Right atrium auricular region (tissue), 2 donors: ENCODE measurements around the gene CLIC5. TPM values are rescaled to one million over a fixed set of nuclear protein-coding genes. Genes with fewer than 3 reads are reported as not detected.

Experiments used
- DNase-seq: peaks from one replicate; pipeline ENCODE4 v3.0.0-alpha.2; 2019; ENCODE audit warnings: low spot score
- H3K27ac ChIP-seq, 2 donors: fragments of 200-600 bp; sonication (generic); 1 replicate in 1 of 2; 2 replicates in 1 of 2; pipeline ENCODE4 v1.5.1; 2016 to 2019
- H3K27me3 ChIP-seq, 2 donors: fragments of 200-600 bp; sonication (generic); one replicate each; pipeline versions ENCODE4 v1.5.1 to v1.6.0; 2017 to 2019
- H3K36me3 ChIP-seq: fragments of 200-600 bp; sonication (generic); one replicate; pipeline ENCODE4 v1.5.1; 2016
- H3K4me1 ChIP-seq, 2 donors: fragments of 200-600 bp; sonication (generic); one replicate each; pipeline versions ENCODE4 v1.5.1 to v1.6.0; 2017 to 2019
- H3K4me3 ChIP-seq, 2 donors: fragments of 200-600 bp; sonication (generic); 1 replicate in 1 of 2; 2 replicates in 1 of 2; pipeline ENCODE4 v1.5.1; 2017 to 2019; ENCODE audit warnings: mild to moderate bottlenecking in 1 of 2, moderate library complexity in 1 of 2
- H3K9me3 ChIP-seq, 2 donors: fragments of 200-600 bp; sonication (generic); one replicate each; pipeline ENCODE4 v1.5.1; 2019
- CTCF ChIP-seq, 2 donors: fragments of 200-600 bp; sonication (generic); IDR thresholded peaks; one replicate each; pipeline ENCODE4 v1.5.1; 2019; ENCODE audit warnings: antibody characterized with exemption in 2 of 2
- total RNA-seq, 2 donors: library from RNA; depleted of rRNA; stranded (reverse); fragments of >200 nt; gene quantifications; one replicate each; pipeline ENCODE4 v1.1.0, GENCODE V29; 2016

The CLIC5 gene
- total RNA-seq, 2 donors from 2014 or later, result 99.8 to 114 TPM

- Histone ChIP-seq H3K4me3 (no peak overlapping the region), H3K36me3 (no peaks in the 10 kb centered on the region), H3K9me3 (no peaks in the 10 kb centered on the region), H3K27ac (no peak overlapping the region), H3K27me3 (no peaks in the 10 kb centered on the region), H3K4me1 (no peaks in the 10 kb centered on the region)
- DNase-seq, result no peak
- TF ChIP-seq CTCF (IDR thresholded peaks at IDR 0.05), result no peak
Observed at GRCh38 chr6:46024124-46024769, 8.6 kb upstream of the CLIC5 start.

GRCh38 chr6:46023216-46023915 lies 7.7 kb upstream of the CLIC5 start:
- no peak for TF ChIP-seq CTCF (IDR thresholded peaks at IDR 0.05)
- no peak overlapping the region for H3K4me3 ChIP-seq
- no peaks in the 10 kb centered on the region for H3K4me1 ChIP-seq
- H3K36me3 ChIP-seq, result no peaks in the 10 kb centered on the region
- no peaks in the 10 kb centered on the region for H3K9me3 ChIP-seq
- H3K27ac ChIP-seq, result no peak overlapping the region
- no peak for DNase-seq
- no peaks in the 10 kb centered on the region for H3K27me3 ChIP-seq

- Histone ChIP-seq H3K4me3 (no peak overlapping the region), H3K27ac (no peak overlapping the region), H3K9me3 (no peaks in the 10 kb centered on the region), H3K27me3 (no peaks in the 10 kb centered on the region), H3K36me3 (no peaks in the 10 kb centered on the region), H3K4me1 (no peaks in the 10 kb centered on the region)
- TF ChIP-seq CTCF (IDR thresholded peaks at IDR 0.05), result no peak
- DNase-seq, result no peak
Observed at GRCh38 chr6:46022106-46022948, 6.7 kb upstream of the CLIC5 start.

GRCh38 chr6:46017726-46018125 lies 2.1 kb upstream of the CLIC5 start:
- Histone ChIP-seq H3K36me3 (no peaks in the 10 kb centered on the region), H3K27me3 (no peaks in the 10 kb centered on the region), H3K4me1 (peaks cover 0 to 16% of the 10 kb centered on the region in 2 donors), H3K27ac (no peak overlapping the region), H3K9me3 (no peaks in the 10 kb centered on the region), H3K4me3 (no peak overlapping the region)
- DNase-seq, result no peak
- no peak for TF ChIP-seq CTCF (IDR thresholded peaks at IDR 0.05)

- Histone ChIP-seq H3K27ac (peak overlapping the region; percentile 91 to 94), H3K9me3 (no peaks in the 10 kb centered on the region), H3K4me3 (peak overlapping the region; percentile 64 to 70), H3K4me1 (peaks cover 0 to 29% of the 10 kb centered on the region in 2 donors), H3K36me3 (no peaks in the 10 kb centered on the region), H3K27me3 (no peaks in the 10 kb centered on the region)
- TF ChIP-seq CTCF (IDR thresholded peaks at IDR 0.05), result no peak
- no peak for DNase-seq
Observed at GRCh38 chr6:46016063-46016608, 476 bp upstream of the CLIC5 start.
